Breast epithelium (tissue), 3 donors: ENCODE data around the gene ZSCAN5C.

Experiments
- CTCF ChIP-seq, 3 donors: fragments of 450-650 bp; IDR thresholded peaks; one replicate each; pipeline ENCODE4 v1.5.1; 2016 to 2017; ENCODE audit warnings: antibody characterized with exemption in 3 of 3, mild to moderate bottlenecking in 3 of 3, moderate library complexity in 3 of 3
- POLR2AphosphoS5 ChIP-seq, 3 donors: sonication (generic); formaldehyde crosslinking; IDR thresholded peaks; one replicate each; pipeline ENCODE4 v1.6.1; 2017; ENCODE audit warnings: antibody characterized with exemption in 3 of 3

- TF ChIP-seq POLR2AphosphoS5 (IDR thresholded peaks at IDR 0.05) (no peak), CTCF (IDR thresholded peaks at IDR 0.05) (no peak)
Measured at GRCh38 chr19:56201973-56202372, at the start of gene ZSCAN5C.
